NB4 (cell line): ENCODE results near the gene PPP6R1.

Experiments
- CTCF ChIP-seq: IDR thresholded peaks from one replicate; pipeline ENCODE4 v1.5.1; 2012; ENCODE audit warnings: low read depth, low read length
- MAX ChIP-seq: IDR thresholded peaks from 2 replicates; pipeline ENCODE4 v1.6.1; 2011; ENCODE audit warnings: low read depth, low read length
- POLR2A ChIP-seq: IDR thresholded peaks from 2 replicates; pipeline ENCODE4 v1.6.1; 2011; ENCODE audit warnings: mild to moderate bottlenecking; ENCODE audit not compliant: insufficient read length; ENCODE audit errors: extremely low read depth

- TF ChIP-seq CTCF (no peak), POLR2A (no peak), MAX (0 out of 2 replicates have a peak, but pooled peaks have one; percentile 11)
Observed at GRCh38 chr19:55193481-55193880, 65.3 kb downstream of the PPP6R1 start.
